Activated CD4-positive, CD25-positive, alpha-beta regulatory T cell treated with anti-CD3 and anti-CD28 coated beads, Interleukin-2, amount 50 U/mL, for 72 hours (primary cell): ENCODE measurements around the gene MRTFB.

Source experiments
- DNase-seq: peaks from one replicate; pipeline ENCODE4 v3.0.0; 2021

Gene MRTFB

GRCh38 chr16:14187517-14188338, 116.6 kb downstream of the MRTFB start:
- no peak for DNase-seq

GRCh38 chr16:14193316-14193871, 122.3 kb downstream of the MRTFB start:
- no peak for DNase-seq

- no peak for DNase-seq
These were observed 123.6 kb downstream of the MRTFB start for GRCh38 chr16:14194721-14195120.

- DNase-seq = no peak
These were observed 124.9 kb downstream of the MRTFB start for GRCh38 chr16:14196011-14196410.

- no peak for DNase-seq
These were observed 125.4 kb downstream of the MRTFB start for GRCh38 chr16:14196539-14196938.

GRCh38 chr16:14198012-14198411, 126.9 kb downstream of the MRTFB start:
- DNase-seq = no peak

- DNase-seq = no peak
These were observed 127.5 kb downstream of the MRTFB start for GRCh38 chr16:14198572-14198971.

GRCh38 chr16:14199199-14199598, 128.1 kb downstream of the MRTFB start:
- DNase-seq = no peak

GRCh38 chr16:14199624-14200023, 128.5 kb downstream of the MRTFB start:
- DNase-seq = no peak

- no peak for DNase-seq
These were observed 131.0 kb downstream of the MRTFB start for GRCh38 chr16:14202095-14202494.

- no peak for DNase-seq
These were observed 131.6 kb downstream of the MRTFB start for GRCh38 chr16:14202697-14203096.

- DNase-seq = no peak
These were observed 132.0 kb downstream of the MRTFB start for GRCh38 chr16:14203166-14203565.

- no peak for DNase-seq
These were observed 134.5 kb downstream of the MRTFB start for GRCh38 chr16:14205666-14206065.

GRCh38 chr16:14211856-14212543, 140.9 kb downstream of the MRTFB start:
- DNase-seq = no peak

GRCh38 chr16:14215941-14216340, 144.8 kb downstream of the MRTFB start:
- DNase-seq = no peak

- DNase-seq = no peak
These were observed 148.9 kb downstream of the MRTFB start for GRCh38 chr16:14219983-14220382.

- DNase-seq = no peak
These were observed 152.5 kb downstream of the MRTFB start for GRCh38 chr16:14223632-14224031.

- no peak for DNase-seq
These were observed 154.3 kb downstream of the MRTFB start for GRCh38 chr16:14225457-14225856.

- no peak for DNase-seq
These were observed 161.2 kb downstream of the MRTFB start for GRCh38 chr16:14232106-14232864.

GRCh38 chr16:14236401-14236800, 165.3 kb downstream of the MRTFB start:
- no peak for DNase-seq

- no peak for DNase-seq
These were observed 167.6 kb downstream of the MRTFB start for GRCh38 chr16:14238756-14239155.

GRCh38 chr16:14239791-14240190, 168.7 kb downstream of the MRTFB start:
- DNase-seq = no peak

- DNase-seq = no peak
These were observed 169.2 kb downstream of the MRTFB start for GRCh38 chr16:14240219-14240843.
